Thyroid gland (tissue), 4 donors: Measurements from ENCODE around the gene RANBP17.

ENCODE experiments used
- CTCF ChIP-seq, 6 experiments: fragments of 200-600 bp in 3 of 6; fragments of 450-650 bp in 3 of 6; sonication (generic) in 3 of 6; IDR thresholded peaks; one replicate each; pipeline ENCODE4 v1.5.1; 2016 to 2019; ENCODE audit warnings: antibody characterized with exemption in 6 of 6, mild to moderate bottlenecking in 2 of 6, inconsistent platforms in 1 of 6, moderate library complexity in 1 of 6
- POLR2A ChIP-seq, 2 donors: fragments of 450-650 bp; IDR thresholded peaks; one replicate each; pipeline ENCODE4 v1.6.1; 2017; ENCODE audit warnings: antibody characterized with exemption in 2 of 2, mild to moderate bottlenecking in 2 of 2, moderate library complexity in 1 of 2

GRCh38 chr5:171323007-171323406 lies 461.2 kb downstream of the RANBP17 start:
- TF ChIP-seq CTCF (IDR thresholded peaks at IDR 0.05) = no peak
- no peak for TF ChIP-seq POLR2A (IDR thresholded peaks at IDR 0.05)
